Panc1 (cell line): ENCODE results near the gene ARRB2. TPM values are rescaled to one million over a fixed set of nuclear protein-coding genes. Genes with fewer than 3 reads are reported as not detected.

ENCODE experiments used
- ATAC-seq: fragments of 200-7000 bp; cut with Tn5 transposase; 2 replicates; pipeline ENCODE4 v1.9.1; 2020; ENCODE audit warnings: mild to moderate bottlenecking, moderate library complexity
- BruUV-seq: library from RNA; stranded (reverse); fragments of 400-500 nt; replicated peaks from 2 replicates; lab custom pipeline; 2021; lab: Mats Ljungman, UMichigan
- CTCF ChIA-PET: fragments of 300-600 bp; sonication (Branson Sonifier 250); formaldehyde crosslinking; loops from one replicate; lab custom pipeline; 2022; ENCODE audit warnings: antibody characterized with exemption; lab: Charles Lee
- POLR2A ChIA-PET: fragments of 300-600 bp; sonication (Branson Sonifier 250); formaldehyde crosslinking; loops from one replicate; lab custom pipeline; 2022; ENCODE audit warnings: antibody characterized with exemption; lab: Charles Lee
- DNase-seq: peaks from one replicate; pipeline ENCODE4 v3.0.0-alpha.2; 2010; ENCODE audit warnings: low read depth, low spot score
- H3K27ac ChIP-seq: 2 replicates; pipeline ENCODE4 v1.5.1; 2011; ENCODE audit warnings: mild to moderate bottlenecking, low read length, inconsistent platforms
- H3K27me3 ChIP-seq: fragments of 200-500 bp; sonication (Bioruptor generic); 2 replicates; pipeline ENCODE4 v1.6.0; 2014; ENCODE audit warnings: low read length, inconsistent platforms; ENCODE audit not compliant: control insufficient read depth, insufficient read depth
- H3K36me3 ChIP-seq: fragments of 200-500 bp; sonication (Bioruptor generic); 2 replicates; pipeline ENCODE4 v1.5.1; 2014; ENCODE audit warnings: inconsistent platforms, mild to moderate bottlenecking, low read length, moderate library complexity; ENCODE audit not compliant: control insufficient read depth, insufficient read depth
- H3K4me1 ChIP-seq: 2 replicates; pipeline ENCODE4 v1.5.1; 2011; ENCODE audit warnings: inconsistent platforms, mild to moderate bottlenecking, low read length, moderate library complexity; ENCODE audit not compliant: control insufficient read depth, insufficient read depth
- H3K4me3 ChIP-seq, 2 experiments: 2 replicates each; pipeline ENCODE4 v1.5.1; 2011 to 2012; ENCODE audit warnings: low read depth in 2 of 2, low read length in 2 of 2, mild to moderate bottlenecking in 2 of 2, inconsistent platforms in 1 of 2, moderate library complexity in 1 of 2
- H3K9me3 ChIP-seq: fragments of 200-500 bp; sonication (Bioruptor generic); 2 replicates; pipeline ENCODE4 v1.5.1; 2014; ENCODE audit warnings: low read depth, mild to moderate bottlenecking, inconsistent platforms, low read length, moderate library complexity; ENCODE audit not compliant: control insufficient read depth, insufficient read depth
- POLR2AphosphoS5 ChIP-seq: IDR thresholded peaks from 2 replicates; pipeline ENCODE4 v1.6.1; 2012; ENCODE audit warnings: mild to moderate bottlenecking, low read depth, low read length, moderate library complexity
- SIN3A ChIP-seq: IDR thresholded peaks from 2 replicates; pipeline ENCODE4 v1.6.1; 2012; ENCODE audit warnings: low read depth, mild to moderate bottlenecking, low read length, moderate library complexity, borderline replicate concordance; ENCODE audit not compliant: insufficient read depth
- TCF7L2 ChIP-seq: IDR thresholded peaks from 2 replicates; pipeline ENCODE4 v1.6.1; 2011; ENCODE audit warnings: mild to moderate bottlenecking, low read depth, low read length, inconsistent platforms
- in situ Hi-C: cut with HindIII; loops from 2 replicates; pipeline ENCODE4 v1.10.0; 2016; ENCODE audit warnings: low sequenced_read_pairs, low pct_unique_long_range_greater_than_20kb
- intact Hi-C: fragments of 100-400 bp; cut with micrococcal nuclease; formaldehyde crosslinking; loops from one replicate; pipeline ENCODE4 v1.10.0; 2022; ENCODE audit not compliant: unreplicated experiment
- total RNA-seq: library from RNA; stranded (reverse); gene quantifications from one replicate; pipeline ENCODE4 v1.2.1, GENCODE V29; 2021; ENCODE audit not compliant: unreplicated experiment
- TF ChIP-seq, protein P1 (sequence below), 2 experiments: IDR thresholded peaks; 2 replicates each; pipeline ENCODE4 v1.6.1; 2011 to 2012; ENCODE audit warnings: low read depth in 2 of 2, control low read depth in 1 of 2, low read length in 1 of 2, mild to moderate bottlenecking in 1 of 2, moderate library complexity in 1 of 2; ENCODE audit not compliant: insufficient read depth in 1 of 2
- TF ChIP-seq, protein P2 (sequence below): fragments of 450-650 bp; IDR thresholded peaks from 2 replicates; pipeline ENCODE4 v1.5.1; 2017; ENCODE audit warnings: mild to moderate bottlenecking

ARRB2 gene
- total RNA-seq, 1 experiment from 2014 or later: 39.2 TPM

DNA sequence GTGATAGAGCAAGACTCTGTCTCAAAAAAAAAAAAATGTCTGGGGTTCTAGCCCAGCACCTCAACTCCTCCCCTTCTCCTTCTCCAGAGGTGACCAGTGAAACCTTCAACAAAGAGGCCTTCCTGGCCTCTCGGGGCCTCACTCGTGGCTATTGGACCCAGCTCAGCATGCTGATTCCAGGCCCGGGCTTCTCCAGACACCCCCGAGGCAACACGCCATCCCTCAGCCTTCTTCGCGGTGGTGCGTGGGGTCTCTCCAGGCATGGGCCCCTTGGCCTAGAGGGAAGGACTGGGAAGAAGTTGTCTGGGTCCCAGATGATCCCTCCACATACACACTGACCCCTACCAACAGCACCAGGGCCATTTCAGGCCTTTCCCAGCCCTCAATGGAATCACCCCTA is 32.8 kb downstream of the ARRB2 start:
- ATAC-seq: no peak
- H3K9me3 ChIP-seq: no peaks in the 10 kb centered on the region
- TF ChIP-seq TCF7L2: no peak
- no peak for TF ChIP-seq POLR2AphosphoS5
- TF ChIP-seq, protein P1, sequence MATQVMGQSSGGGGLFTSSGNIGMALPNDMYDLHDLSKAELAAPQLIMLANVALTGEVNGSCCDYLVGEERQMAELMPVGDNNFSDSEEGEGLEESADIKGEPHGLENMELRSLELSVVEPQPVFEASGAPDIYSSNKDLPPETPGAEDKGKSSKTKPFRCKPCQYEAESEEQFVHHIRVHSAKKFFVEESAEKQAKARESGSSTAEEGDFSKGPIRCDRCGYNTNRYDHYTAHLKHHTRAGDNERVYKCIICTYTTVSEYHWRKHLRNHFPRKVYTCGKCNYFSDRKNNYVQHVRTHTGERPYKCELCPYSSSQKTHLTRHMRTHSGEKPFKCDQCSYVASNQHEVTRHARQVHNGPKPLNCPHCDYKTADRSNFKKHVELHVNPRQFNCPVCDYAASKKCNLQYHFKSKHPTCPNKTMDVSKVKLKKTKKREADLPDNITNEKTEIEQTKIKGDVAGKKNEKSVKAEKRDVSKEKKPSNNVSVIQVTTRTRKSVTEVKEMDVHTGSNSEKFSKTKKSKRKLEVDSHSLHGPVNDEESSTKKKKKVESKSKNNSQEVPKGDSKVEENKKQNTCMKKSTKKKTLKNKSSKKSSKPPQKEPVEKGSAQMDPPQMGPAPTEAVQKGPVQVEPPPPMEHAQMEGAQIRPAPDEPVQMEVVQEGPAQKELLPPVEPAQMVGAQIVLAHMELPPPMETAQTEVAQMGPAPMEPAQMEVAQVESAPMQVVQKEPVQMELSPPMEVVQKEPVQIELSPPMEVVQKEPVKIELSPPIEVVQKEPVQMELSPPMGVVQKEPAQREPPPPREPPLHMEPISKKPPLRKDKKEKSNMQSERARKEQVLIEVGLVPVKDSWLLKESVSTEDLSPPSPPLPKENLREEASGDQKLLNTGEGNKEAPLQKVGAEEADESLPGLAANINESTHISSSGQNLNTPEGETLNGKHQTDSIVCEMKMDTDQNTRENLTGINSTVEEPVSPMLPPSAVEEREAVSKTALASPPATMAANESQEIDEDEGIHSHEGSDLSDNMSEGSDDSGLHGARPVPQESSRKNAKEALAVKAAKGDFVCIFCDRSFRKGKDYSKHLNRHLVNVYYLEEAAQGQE (IDR thresholded peaks at IDR 0.05; ENCODE audit: insufficient read depth in 1 of 2, low read depth in 2 of 2, low read length in 1 of 2): no peak
- no peak for TF ChIP-seq SIN3A
- TF ChIP-seq, protein P2, sequence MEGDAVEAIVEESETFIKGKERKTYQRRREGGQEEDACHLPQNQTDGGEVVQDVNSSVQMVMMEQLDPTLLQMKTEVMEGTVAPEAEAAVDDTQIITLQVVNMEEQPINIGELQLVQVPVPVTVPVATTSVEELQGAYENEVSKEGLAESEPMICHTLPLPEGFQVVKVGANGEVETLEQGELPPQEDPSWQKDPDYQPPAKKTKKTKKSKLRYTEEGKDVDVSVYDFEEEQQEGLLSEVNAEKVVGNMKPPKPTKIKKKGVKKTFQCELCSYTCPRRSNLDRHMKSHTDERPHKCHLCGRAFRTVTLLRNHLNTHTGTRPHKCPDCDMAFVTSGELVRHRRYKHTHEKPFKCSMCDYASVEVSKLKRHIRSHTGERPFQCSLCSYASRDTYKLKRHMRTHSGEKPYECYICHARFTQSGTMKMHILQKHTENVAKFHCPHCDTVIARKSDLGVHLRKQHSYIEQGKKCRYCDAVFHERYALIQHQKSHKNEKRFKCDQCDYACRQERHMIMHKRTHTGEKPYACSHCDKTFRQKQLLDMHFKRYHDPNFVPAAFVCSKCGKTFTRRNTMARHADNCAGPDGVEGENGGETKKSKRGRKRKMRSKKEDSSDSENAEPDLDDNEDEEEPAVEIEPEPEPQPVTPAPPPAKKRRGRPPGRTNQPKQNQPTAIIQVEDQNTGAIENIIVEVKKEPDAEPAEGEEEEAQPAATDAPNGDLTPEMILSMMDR: no peak
- H3K36me3 ChIP-seq: no peaks in the 10 kb centered on the region
- H3K4me1 ChIP-seq: no peaks in the 10 kb centered on the region
- H3K4me3 ChIP-seq: no peak overlapping the region
- ChIA-PET CTCF (no interaction called here), POLR2A (no interaction called here)
- H3K27me3 ChIP-seq: peaks cover 6% of the 10 kb centered on the region; the same call in 1 of the 2 replicates
- in situ Hi-C loops: no loop called here
- intact Hi-C loops: no loop called here
- DNase-seq: no peak
- BruUV-seq: no TSS peak
- no peak overlapping the region for H3K27ac ChIP-seq

DNA sequence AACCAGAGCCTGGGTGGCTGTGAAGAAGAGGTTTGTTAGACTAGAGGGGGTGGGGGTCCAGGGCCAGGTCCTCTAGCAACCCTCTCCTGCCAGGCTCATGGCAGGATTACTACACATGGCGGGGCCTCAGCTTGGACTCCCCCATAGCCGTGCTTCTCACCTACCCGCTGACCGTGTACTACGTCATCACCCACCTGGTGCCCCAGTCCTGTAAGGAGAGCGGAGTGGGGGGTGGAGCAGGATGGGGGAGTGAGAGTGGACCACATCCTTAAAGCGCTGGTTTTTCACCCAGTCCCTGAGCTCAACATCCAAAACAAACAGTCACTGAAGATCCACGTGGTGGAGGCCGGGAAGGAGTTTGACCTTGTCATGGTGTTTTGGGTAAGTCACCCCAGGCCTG is 33.5 kb downstream of the ARRB2 start:
- no peak overlapping the region for H3K4me3 ChIP-seq
- no peak overlapping the region for H3K27ac ChIP-seq
- POLR2A ChIA-PET: no interaction called here
- CTCF ChIA-PET: no interaction called here
- BruUV-seq: no TSS peak
- ATAC-seq (no peak), DNase-seq (no peak)
- no peaks in the 10 kb centered on the region for H3K36me3 ChIP-seq
- TF ChIP-seq TCF7L2: no peak
- no peak for TF ChIP-seq POLR2AphosphoS5
- TF ChIP-seq, protein P1 (IDR thresholded peaks at IDR 0.05; ENCODE audit: insufficient read depth in 1 of 2, low read depth in 2 of 2, low read length in 1 of 2): no peak
- TF ChIP-seq, protein P2: no peak
- H3K4me1 ChIP-seq: no peaks in the 10 kb centered on the region
- intact Hi-C loops: no loop called here
- H3K27me3 ChIP-seq: peaks cover 4% of the 10 kb centered on the region
- no peaks in the 10 kb centered on the region for H3K9me3 ChIP-seq
- in situ Hi-C loops: no loop called here
